ENCODE results near the gene BRAT1. TPM values are rescaled to one million over a fixed set of nuclear protein-coding genes. Genes with fewer than 3 reads are reported as not detected.
A peak's percentile ranks its signal among the peaks of the same experiment; 100 is the strongest.
"Not testable (repeated sequence)": the region's sequence is repeated elsewhere in the genome, so short reads cannot be mapped to it uniquely, and the experiment has no call there.

The BRAT1 gene
- total RNA-seq, 1 experiment from 2014 or later: 85.7 TPM

- in situ Hi-C loops (cut with HindIII; ENCODE audit: low pct_unique_long_range_greater_than_20kb, low sequenced_read_pairs): no loop called here
- no peak for DNase-seq (ENCODE audit: low read depth, low spot score)
These were observed 12.1 kb downstream of the BRAT1 start for GRCh38 chr7:2542916-2543871.

DNA sequence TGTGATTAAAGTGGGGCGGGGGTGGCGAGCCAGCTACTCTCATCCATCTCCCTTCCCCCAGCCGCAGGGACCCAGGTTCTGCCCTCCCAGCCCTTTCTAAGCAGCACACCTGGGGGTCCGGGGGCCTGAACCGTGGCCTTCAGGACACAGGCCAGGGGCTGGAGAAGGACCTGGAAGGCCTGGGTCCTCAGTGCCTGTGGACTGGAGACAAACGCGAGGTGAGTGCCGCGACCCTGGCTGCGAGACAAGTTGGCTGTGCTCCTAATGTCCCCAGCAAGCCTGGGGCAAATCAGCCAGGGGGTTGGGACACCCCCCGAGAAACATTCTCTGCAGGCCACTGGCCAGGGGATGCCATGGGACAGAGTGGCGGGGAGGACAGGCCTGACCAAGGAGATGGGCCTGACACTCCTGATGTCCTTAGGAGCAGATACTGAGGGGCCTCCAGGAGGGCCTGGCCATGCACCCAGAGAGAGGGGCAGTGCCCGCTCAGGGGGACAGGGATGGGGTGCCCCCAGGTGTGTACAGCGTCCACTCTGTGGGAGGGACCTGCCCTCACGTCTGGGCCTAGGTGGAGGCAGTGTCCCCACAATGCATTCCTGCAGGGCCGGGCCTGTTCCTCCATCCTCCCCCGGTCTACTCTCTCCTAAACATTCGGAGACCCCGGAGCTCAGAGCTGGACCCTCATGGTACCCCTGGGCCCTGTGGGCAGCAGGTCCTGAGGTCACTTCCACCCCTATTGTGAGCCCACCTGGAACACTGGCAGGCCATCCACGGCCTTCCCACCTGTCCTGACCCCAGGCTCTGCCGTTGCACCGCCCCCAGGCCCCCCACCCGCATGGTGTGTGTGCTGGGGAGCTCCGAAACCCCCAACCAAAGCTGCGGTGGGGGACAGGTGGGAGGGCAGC, 13.1 kb downstream of the BRAT1 start:
- in situ Hi-C loops (cut with HindIII; ENCODE audit: low pct_unique_long_range_greater_than_20kb, low sequenced_read_pairs): no loop called here
- no peak for DNase-seq (ENCODE audit: low read depth, low spot score)

DNA sequence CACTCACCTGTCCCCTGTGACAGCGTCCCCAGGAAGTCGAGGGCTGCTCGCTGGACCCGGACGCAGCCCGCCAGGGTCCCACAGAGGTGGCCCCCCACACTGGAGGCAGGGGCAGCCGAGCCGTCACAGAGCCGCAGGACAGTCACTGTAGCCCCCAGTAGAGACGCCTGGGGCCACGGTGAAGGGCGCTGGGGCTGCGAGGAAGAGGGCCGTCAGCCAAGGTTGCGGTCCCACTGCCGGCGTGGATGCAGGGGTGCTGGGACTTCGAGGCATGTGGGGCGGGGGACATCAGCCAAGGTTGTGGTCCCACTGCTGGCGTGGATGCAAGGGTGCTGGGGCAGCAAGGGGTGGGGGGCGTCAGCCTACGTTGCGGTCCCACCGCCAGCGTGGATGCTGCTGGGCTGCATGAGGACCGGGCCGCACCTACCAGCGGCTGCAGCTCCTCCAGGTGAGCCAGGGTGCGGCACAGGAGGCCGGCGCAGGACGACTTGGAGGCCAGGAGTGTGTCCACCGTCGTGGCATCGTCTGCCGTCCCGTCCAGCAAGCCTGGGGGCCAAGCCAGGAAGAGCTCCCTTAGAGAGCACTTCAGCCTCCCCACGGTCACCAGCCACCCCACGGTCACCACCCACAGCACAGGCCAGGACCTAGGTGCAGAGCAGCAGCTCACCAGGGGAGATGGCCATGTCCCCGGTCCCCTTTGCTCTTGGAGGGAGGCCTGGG, 13.9 kb downstream of the BRAT1 start:
- DNase-seq (ENCODE audit: low read depth, low spot score): no peak
- in situ Hi-C loops (cut with HindIII; ENCODE audit: low pct_unique_long_range_greater_than_20kb, low sequenced_read_pairs): no loop called here

- in situ Hi-C loops (cut with HindIII; ENCODE audit: low pct_unique_long_range_greater_than_20kb, low sequenced_read_pairs): no loop called here
These were observed 14.7 kb downstream of the BRAT1 start for GRCh38 chr7:2540641-2541051.

GRCh38 chr7:2540133-2540532, 15.2 kb downstream of the BRAT1 start:
- in situ Hi-C loops (cut with HindIII; ENCODE audit: low pct_unique_long_range_greater_than_20kb, low sequenced_read_pairs): no loop called here
- DNase-seq (ENCODE audit: low read depth, low spot score): no peak

More at GRCh38 chr7:2540641-2541051, 14.7 kb downstream of the BRAT1 start:
- no peak for DNase-seq (ENCODE audit: low read depth, low spot score)

DNA sequence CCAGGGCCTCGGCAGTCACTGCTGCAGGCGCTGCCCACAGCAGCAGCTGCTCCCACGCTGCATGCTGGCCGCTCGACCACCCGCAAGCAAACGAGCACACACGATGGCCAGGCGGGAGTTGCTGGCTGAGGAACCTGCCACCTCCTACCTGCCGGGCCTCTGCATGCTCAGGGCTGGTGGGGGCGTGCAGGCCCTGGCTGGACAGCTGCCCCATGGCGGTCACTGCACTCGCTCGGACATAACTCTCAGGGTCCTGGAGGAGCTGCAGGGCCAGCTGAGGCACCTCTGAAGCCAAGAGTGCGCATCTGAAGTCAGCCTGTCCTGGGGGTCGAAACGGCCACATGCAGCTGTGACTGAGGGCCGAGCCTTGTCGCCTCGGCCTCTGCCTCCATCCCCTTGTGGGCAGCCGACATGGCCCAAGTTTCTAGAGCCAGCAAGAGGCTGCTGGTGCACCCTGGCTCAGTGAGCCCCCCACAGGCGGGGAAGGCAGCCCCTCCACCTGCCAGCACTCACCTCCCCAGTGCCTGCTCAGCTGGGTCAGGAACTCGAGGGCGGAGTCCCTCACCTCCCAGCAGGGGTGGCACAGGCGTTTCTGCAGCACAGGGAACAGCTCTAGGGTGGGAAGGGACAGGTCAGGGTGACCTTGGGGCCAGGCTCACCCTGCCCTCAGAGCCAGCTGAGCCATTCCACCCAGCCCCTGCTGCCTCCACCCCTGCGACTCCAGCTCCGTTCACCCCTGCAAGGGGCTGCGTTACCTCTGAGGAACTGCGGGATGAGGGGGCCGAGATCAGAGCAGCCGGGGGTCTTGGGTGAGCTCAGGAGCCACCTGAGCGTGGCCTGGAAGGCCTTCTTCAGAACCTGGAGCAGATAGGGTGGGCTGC, 16.1 kb downstream of the BRAT1 start:
- in situ Hi-C loops (cut with HindIII; ENCODE audit: low pct_unique_long_range_greater_than_20kb, low sequenced_read_pairs): no loop called here
- DNase-seq (ENCODE audit: low read depth, low spot score): no peak

GRCh38 chr7:2537981-2538851, 17.1 kb downstream of the BRAT1 start:
- in situ Hi-C loops (cut with HindIII; ENCODE audit: low pct_unique_long_range_greater_than_20kb, low sequenced_read_pairs): no loop called here
- peak; percentile 29 for DNase-seq (ENCODE audit: low read depth, low spot score)

- in situ Hi-C loops (cut with HindIII; ENCODE audit: low pct_unique_long_range_greater_than_20kb, low sequenced_read_pairs); DNase-seq (ENCODE audit: low read depth, low spot score): not testable (repeated sequence)
These were observed 19.3 kb downstream of the BRAT1 start for GRCh38 chr7:2535872-2536627.

DNA sequence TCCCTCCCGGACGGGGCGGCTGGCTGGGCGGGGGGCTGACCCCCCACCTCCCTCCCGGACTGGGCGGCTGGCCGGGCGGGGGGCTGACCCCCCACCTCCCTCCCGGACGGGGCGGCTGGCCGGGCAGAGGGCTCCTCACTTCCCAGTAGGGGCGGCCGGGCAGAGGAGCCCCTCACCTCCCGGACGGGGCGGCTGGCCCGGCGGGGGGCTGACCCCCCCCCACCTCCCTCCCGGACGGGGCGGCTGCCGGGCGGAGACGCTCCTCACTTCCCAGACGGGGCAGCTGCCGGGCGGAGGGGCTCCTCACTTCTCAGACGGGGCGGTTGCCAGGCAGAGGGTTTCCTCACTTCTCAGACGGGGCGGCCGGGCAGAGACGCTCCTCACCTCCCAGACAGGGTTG, 21.1 kb downstream of the BRAT1 start:
- DNase-seq (ENCODE audit: low read depth, low spot score); in situ Hi-C loops (cut with HindIII; ENCODE audit: low pct_unique_long_range_greater_than_20kb, low sequenced_read_pairs): not testable (repeated sequence)

DNA sequence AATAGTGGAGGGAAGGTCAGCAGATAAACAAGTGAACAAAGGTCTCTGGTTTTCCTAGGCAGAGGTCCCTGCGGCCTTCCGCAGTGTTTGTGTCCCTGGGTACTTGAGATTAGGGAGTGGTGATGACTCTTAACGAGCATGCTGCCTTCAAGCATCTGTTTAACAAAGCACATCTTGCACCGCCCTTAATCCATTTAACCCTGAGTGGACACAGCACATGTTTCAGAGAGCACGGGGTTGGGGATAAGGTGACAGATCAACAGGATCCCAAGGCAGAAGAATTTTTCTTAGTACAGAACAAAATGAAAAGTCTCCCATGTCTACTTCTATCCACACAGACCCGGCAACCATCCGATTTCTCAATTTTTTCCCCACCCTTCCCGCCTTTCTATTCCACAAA, 21.8 kb downstream of the BRAT1 start:
- in situ Hi-C loops (cut with HindIII; ENCODE audit: low pct_unique_long_range_greater_than_20kb, low sequenced_read_pairs); DNase-seq (ENCODE audit: low read depth, low spot score): not testable (repeated sequence)

DNA sequence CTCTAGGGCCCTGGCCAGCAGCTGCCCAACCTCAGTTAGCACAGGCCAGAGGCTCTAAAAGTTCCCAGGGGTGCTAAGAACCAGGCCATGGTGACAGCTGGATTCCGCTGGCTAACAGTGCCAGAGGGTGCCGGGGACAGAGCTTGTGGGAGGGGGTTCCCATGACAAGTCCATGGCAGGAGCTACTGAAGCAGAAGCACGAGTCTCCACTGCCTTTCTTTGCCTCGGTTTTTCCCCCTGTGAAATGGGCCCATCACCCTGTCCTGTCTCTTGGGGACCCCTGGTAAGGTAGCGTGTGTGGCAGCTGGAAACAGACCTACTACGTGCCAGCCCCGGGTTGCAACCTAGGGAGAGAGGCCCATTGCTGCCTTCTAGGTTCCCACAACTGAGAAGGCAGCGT, 22.5 kb downstream of the BRAT1 start:
- in situ Hi-C loops (cut with HindIII; ENCODE audit: low pct_unique_long_range_greater_than_20kb, low sequenced_read_pairs); DNase-seq (ENCODE audit: low read depth, low spot score): not testable (repeated sequence)

- in situ Hi-C loops (cut with HindIII; ENCODE audit: low pct_unique_long_range_greater_than_20kb, low sequenced_read_pairs): not testable (repeated sequence)
These were observed 23.0 kb downstream of the BRAT1 start for GRCh38 chr7:2532199-2532772.

GRCh38 chr7:2531796-2532110, 23.6 kb downstream of the BRAT1 start:
- DNase-seq (ENCODE audit: low read depth, low spot score); in situ Hi-C loops (cut with HindIII; ENCODE audit: low pct_unique_long_range_greater_than_20kb, low sequenced_read_pairs): not testable (repeated sequence)

More at GRCh38 chr7:2532199-2532772, 23.0 kb downstream of the BRAT1 start:
- not testable (repeated sequence) for DNase-seq (ENCODE audit: low read depth, low spot score)

DNA sequence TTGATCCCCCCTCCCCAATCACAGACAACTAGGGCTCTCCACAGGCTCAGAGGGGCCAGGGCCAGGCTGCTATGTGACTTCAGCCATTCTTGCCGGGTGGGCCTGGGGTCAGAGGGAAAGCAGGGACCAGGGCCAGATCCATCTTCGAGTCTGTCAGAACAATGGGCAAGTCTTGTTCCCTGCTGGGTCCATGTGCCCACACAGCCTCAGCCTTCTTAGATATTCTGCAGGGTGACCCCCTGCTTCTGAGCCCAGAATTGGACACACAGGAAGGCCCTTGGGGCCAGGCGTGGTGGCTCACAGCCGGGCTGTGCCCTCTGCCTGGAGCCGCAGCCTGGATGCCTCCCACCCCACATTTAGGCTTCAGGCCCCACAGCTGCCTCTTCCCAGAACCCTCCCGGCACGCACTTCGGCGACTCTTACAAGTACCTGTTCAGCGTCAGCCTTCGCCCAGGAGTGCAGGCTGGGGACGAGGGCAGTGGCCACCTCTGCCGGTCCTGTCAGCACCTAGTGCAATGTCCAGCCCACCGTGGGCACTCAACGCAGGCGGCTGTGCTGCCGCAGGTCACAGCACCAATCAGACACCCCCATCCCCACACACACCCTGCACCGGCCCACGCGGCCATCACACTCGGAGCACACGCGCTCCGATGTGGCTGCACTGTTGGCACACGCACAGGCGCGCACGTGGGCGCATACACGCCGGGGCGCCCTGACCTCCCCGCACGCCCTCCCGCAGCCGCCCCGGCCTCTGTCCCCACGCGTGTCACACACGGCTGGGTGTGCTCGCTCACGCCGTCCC, 24.1 kb downstream of the BRAT1 start:
- in situ Hi-C loops (cut with HindIII; ENCODE audit: low pct_unique_long_range_greater_than_20kb, low sequenced_read_pairs): not testable (repeated sequence)

More for the DNA sequence above, 24.1 kb downstream of the BRAT1 start:
- not testable (repeated sequence) for DNase-seq (ENCODE audit: low read depth, low spot score)

All from SK-MEL-5 (cell line).